Non-pigmented ciliary epithelial cell (primary cell): ENCODE results near the gene TMEM236.

Experiments used
- DNase-seq: peaks from one replicate; pipeline ENCODE4 v3.0.0-alpha.2; 2010; ENCODE audit warnings: low read depth

TMEM236 gene

GRCh38 chr10:17787087-17787961 is 35.3 kb downstream of the TMEM236 start:
- peak; percentile 93 for DNase-seq

- DNase-seq, result no peak
Measured at GRCh38 chr10:17788646-17789045, 36.6 kb downstream of the TMEM236 start.

GRCh38 chr10:17789396-17789795 is 37.4 kb downstream of the TMEM236 start:
- DNase-seq, result no peak

- DNase-seq, result no peak
Measured at GRCh38 chr10:17790651-17791050, 38.6 kb downstream of the TMEM236 start.

GRCh38 chr10:17792991-17793390 is 41.0 kb downstream of the TMEM236 start:
- no peak for DNase-seq

GRCh38 chr10:17793823-17794644 is 42.0 kb downstream of the TMEM236 start:
- DNase-seq, result no peak

- no peak for DNase-seq
Measured at GRCh38 chr10:17795083-17795482, 43.1 kb downstream of the TMEM236 start.

GRCh38 chr10:17795813-17796594 is 44.0 kb downstream of the TMEM236 start:
- no peak for DNase-seq

GRCh38 chr10:17801507-17801906 is 49.5 kb downstream of the TMEM236 start:
- DNase-seq, result no peak

- no peak for DNase-seq
Measured at GRCh38 chr10:17802350-17802749, 50.3 kb downstream of the TMEM236 start.

- DNase-seq, result no peak
Measured at GRCh38 chr10:17802976-17803375, 51.0 kb downstream of the TMEM236 start.

- no peak for DNase-seq
Measured at GRCh38 chr10:17805330-17805729, 53.3 kb downstream of the TMEM236 start.

GRCh38 chr10:17805921-17806577 is 54.0 kb downstream of the TMEM236 start:
- no peak for DNase-seq

- DNase-seq, result no peak
Measured at GRCh38 chr10:17808971-17809841, 57.2 kb downstream of the TMEM236 start, which contains the start of gene MRC1. Gene MRC1 (plus strand): TSS chr10:17809348. CDS start chr10:17809466, 118 bp downstream.

GRCh38 chr10:17811146-17811865 is 59.3 kb downstream of the TMEM236 start:
- DNase-seq, result no peak

GRCh38 chr10:17814973-17815372 is 63.0 kb downstream of the TMEM236 start:
- DNase-seq, result no peak

GRCh38 chr10:17816199-17816598 is 64.2 kb downstream of the TMEM236 start:
- DNase-seq, result no peak

GRCh38 chr10:17817316-17817715 is 65.3 kb downstream of the TMEM236 start:
- no peak for DNase-seq

- no peak for DNase-seq
Measured at GRCh38 chr10:17817790-17818189, 65.8 kb downstream of the TMEM236 start.

- DNase-seq, result no peak
Measured at GRCh38 chr10:17819836-17820235, 67.8 kb downstream of the TMEM236 start.
